GM12872 (cell line): Measurements from ENCODE around the gene GALP.
"Not testable (repeated sequence)": the region's sequence is repeated elsewhere in the genome, so short reads cannot be mapped to it uniquely, and the experiment has no call there.

Experiments used
- TF ChIP-seq, protein P1 (sequence below): IDR thresholded peaks from 3 replicates; pipeline ENCODE4 v1.5.1; 2011; ENCODE audit warnings: low read depth, mild to moderate bottlenecking, low read length, moderate library complexity; ENCODE audit not compliant: insufficient read depth

Gene GALP

GRCh38 chr19:56197646-56198045 lies 21.8 kb downstream of the GALP start, which contains the start of gene ZSCAN5B:
Gene ZSCAN5B, minus strand, starts transcription at chr19:56197783. Its CDS starts 4,731 bp downstream, at chr19:56193052.
- TF ChIP-seq, protein P1, sequence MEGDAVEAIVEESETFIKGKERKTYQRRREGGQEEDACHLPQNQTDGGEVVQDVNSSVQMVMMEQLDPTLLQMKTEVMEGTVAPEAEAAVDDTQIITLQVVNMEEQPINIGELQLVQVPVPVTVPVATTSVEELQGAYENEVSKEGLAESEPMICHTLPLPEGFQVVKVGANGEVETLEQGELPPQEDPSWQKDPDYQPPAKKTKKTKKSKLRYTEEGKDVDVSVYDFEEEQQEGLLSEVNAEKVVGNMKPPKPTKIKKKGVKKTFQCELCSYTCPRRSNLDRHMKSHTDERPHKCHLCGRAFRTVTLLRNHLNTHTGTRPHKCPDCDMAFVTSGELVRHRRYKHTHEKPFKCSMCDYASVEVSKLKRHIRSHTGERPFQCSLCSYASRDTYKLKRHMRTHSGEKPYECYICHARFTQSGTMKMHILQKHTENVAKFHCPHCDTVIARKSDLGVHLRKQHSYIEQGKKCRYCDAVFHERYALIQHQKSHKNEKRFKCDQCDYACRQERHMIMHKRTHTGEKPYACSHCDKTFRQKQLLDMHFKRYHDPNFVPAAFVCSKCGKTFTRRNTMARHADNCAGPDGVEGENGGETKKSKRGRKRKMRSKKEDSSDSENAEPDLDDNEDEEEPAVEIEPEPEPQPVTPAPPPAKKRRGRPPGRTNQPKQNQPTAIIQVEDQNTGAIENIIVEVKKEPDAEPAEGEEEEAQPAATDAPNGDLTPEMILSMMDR, result not testable (repeated sequence)

- TF ChIP-seq, protein P1, result no peak
Measured at GRCh38 chr19:56199687-56200086, 23.9 kb downstream of the GALP start.

DNA sequence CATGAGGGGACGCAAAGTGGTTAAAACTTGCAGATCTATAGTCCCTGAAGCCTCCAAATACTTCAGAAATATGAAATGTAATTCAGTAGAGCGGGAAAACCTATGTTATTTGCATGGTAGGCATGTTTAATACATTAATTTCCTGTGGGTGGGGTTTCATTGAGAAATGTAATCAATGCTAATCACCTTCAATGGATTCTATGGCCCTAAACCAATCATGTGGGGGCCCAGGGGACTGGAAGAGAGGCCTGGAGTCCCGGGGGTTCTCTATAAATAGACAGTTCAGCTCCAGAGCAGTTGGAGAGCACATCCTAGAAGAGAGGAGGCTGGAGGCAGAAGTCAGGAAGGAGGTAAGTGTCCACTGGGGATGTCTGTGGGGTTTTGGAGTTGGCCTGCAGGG lies 26.2 kb downstream of the GALP start, which contains the start of gene ZSCAN5C:
Gene ZSCAN5C (plus strand): TSS at position 301 of the 400 bp plus-strand sequence. CDS start 3,641 bp downstream, outside the sequence.
- TF ChIP-seq, protein P1, result no peak

GRCh38 chr19:56209091-56209490 lies 33.3 kb downstream of the GALP start:
- TF ChIP-seq, protein P1, result no peak

- TF ChIP-seq, protein P1, result no peak
Measured at GRCh38 chr19:56211718-56212117, 35.9 kb downstream of the GALP start.

GRCh38 chr19:56217039-56217949 lies 41.5 kb downstream of the GALP start:
- TF ChIP-seq, protein P1, result no peak

DNA sequence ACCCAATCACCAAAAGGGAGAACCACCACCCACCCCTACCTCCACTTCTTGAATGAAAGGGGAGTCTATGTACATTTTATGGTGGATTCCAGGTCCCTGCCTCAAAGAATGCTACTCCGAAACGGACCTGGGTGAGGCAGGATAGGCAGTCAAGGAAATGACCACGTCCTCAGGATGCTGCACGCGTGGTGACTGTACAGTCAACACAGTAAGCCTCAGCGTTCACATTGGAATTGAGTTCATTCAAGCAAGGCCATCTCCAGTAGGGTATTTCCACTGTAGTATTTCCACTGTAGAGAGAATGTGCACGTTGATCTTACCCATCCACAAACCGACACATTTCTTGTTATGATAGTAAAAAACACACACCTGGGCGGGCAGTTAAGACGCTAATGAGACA lies 43.2 kb downstream of the GALP start:
- TF ChIP-seq, protein P1, result no peak
